ENCODE measurements around the gene CIZ1. TPM values are rescaled to one million over a fixed set of nuclear protein-coding genes. Genes with fewer than 3 reads are reported as not detected.
"Not testable (repeated sequence)": the region's sequence is repeated elsewhere in the genome, so short reads cannot be mapped to it uniquely, and the experiment has no call there.

The CIZ1 gene
- total and polyA plus RNA-seq, 9 of the 15 experiments (the other 6 are each of a cell fraction or from before 2014, with no cell fraction given) = 6.6 to 329 (median 87.8) TPM

DNA sequence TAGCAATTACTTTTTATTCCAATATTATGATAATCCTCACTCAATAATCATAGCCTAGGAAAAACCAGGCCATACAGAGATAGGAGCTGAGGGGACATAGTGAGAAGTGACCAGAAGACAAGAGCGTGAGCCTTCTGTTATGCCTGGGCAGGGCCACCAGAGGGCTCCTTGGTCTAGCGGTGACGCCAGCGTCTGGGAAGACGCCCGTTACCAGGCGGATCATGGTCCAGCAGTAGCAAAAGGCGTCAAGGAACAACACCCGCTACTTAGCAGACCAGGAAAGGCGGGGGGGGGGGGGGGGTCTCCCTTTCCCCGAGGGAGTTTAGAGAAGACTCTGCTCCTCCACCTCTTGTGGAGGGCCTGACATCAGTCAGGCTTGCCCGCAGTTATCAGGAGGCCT, 9.9 kb downstream of the CIZ1 start:
- H3K9ac ChIP-seq (ENCODE audit: insufficient read depth in 1 of 2, low read depth in 2 of 2, low read length in 2 of 2); H3K4me2 ChIP-seq (ENCODE audit: insufficient read depth, low read length); in situ Hi-C loops (cut with MboI); H3K27me3 ChIP-seq (ENCODE audit: control insufficient read depth in 2 of 2, insufficient read depth in 2 of 2, low read length in 2 of 2); H3K79me2 ChIP-seq (ENCODE audit: control insufficient read depth, insufficient read depth, low read length); H2AFZ ChIP-seq (ENCODE audit: low read depth, low read length); H3K4me3 ChIP-seq; H3K9me3 ChIP-seq (replicated peaks; ENCODE audit: control insufficient read depth, insufficient read depth, low read depth, low read length); FAIRE-seq; H3K27ac ChIP-seq (ENCODE audit: extremely low read depth, low read depth, low read length); H3K9me1 ChIP-seq (ENCODE audit: control insufficient read depth, insufficient read depth, low read length); BruUV-seq (replicated peaks); TF ChIP-seq MYNN (CRISPR knock-in tag; IDR thresholded peaks at IDR 0.05): not testable (repeated sequence)
- POLR2A ChIA-PET = interaction anchor here (7.9 to 12.6 kb wide), 2 partner anchors 11 to 17 kb away, joined by 78 to 155 read pairs; partner anchors contain the start of genes BBLN and CIZ1
- 0 out of 3 replicates have a peak, but pooled peaks have one; percentile 16 for ATAC-seq
- Histone ChIP-seq H3K4me1 (replicated peaks in 1 of 2; ENCODE audit: control insufficient read depth in 2 of 2, insufficient read depth in 2 of 2, low read length in 2 of 2) (peaks cover 7 to 29% of the 10 kb centered on the region in 2 experiments; a peak in 4 of 5 replicates), H4K20me1 (replicated peaks; ENCODE audit: control insufficient read depth, insufficient read depth, low read length) (peaks cover 10% of the 10 kb centered on the region; the same call in 1 of the 2 replicates), H3K36me3 (ENCODE audit: control insufficient read depth, insufficient read depth, low read length) (peaks cover 86% of the 10 kb centered on the region)
- CTCF ChIA-PET (ENCODE audit: low intra/inter-chr PET ratio) = interaction anchor here (0.5 to 1.6 kb wide), 2 partner anchors 9 to 1602 kb away, joined by 3 read pairs; no protein-coding TSS in a partner anchor
- intact Hi-C loops (cut with micrococcal nuclease) = loop anchor here (2.0 kb wide), 1 partner anchor 159 kb away; the partner anchor contains the start of gene SLC27A4
- peak in 1 of 4 experiments; percentile 73 for DNase-seq (ENCODE audit: extremely low read depth in 1 of 4, low spot score in 3 of 4)
- WGBS (ENCODE audit: insufficient coverage, low coverage, missing lambda C conversion rate) = 38% methylated on average over 11 of the region's 12 CpGs
- TF ChIP-seq, protein P1, sequence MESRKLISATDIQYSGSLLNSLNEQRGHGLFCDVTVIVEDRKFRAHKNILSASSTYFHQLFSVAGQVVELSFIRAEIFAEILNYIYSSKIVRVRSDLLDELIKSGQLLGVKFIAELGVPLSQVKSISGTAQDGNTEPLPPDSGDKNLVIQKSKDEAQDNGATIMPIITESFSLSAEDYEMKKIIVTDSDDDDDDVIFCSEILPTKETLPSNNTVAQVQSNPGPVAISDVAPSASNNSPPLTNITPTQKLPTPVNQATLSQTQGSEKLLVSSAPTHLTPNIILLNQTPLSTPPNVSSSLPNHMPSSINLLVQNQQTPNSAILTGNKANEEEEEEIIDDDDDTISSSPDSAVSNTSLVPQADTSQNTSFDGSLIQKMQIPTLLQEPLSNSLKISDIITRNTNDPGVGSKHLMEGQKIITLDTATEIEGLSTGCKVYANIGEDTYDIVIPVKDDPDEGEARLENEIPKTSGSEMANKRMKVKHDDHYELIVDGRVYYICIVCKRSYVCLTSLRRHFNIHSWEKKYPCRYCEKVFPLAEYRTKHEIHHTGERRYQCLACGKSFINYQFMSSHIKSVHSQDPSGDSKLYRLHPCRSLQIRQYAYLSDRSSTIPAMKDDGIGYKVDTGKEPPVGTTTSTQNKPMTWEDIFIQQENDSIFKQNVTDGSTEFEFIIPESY (CRISPR knock-in tag; IDR thresholded peaks at IDR 0.05) = peak; percentile 99
- TF ChIP-seq, protein P2, sequence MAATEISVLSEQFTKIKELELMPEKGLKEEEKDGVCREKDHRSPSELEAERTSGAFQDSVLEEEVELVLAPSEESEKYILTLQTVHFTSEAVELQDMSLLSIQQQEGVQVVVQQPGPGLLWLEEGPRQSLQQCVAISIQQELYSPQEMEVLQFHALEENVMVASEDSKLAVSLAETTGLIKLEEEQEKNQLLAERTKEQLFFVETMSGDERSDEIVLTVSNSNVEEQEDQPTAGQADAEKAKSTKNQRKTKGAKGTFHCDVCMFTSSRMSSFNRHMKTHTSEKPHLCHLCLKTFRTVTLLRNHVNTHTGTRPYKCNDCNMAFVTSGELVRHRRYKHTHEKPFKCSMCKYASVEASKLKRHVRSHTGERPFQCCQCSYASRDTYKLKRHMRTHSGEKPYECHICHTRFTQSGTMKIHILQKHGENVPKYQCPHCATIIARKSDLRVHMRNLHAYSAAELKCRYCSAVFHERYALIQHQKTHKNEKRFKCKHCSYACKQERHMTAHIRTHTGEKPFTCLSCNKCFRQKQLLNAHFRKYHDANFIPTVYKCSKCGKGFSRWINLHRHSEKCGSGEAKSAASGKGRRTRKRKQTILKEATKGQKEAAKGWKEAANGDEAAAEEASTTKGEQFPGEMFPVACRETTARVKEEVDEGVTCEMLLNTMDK (IDR thresholded peaks at IDR 0.05; ENCODE audit: borderline replicate concordance, insufficient read depth, low read depth, low read length, poor library complexity, severe bottlenecking) = peak; percentile 14
- TF ChIP-seq, protein P3, sequence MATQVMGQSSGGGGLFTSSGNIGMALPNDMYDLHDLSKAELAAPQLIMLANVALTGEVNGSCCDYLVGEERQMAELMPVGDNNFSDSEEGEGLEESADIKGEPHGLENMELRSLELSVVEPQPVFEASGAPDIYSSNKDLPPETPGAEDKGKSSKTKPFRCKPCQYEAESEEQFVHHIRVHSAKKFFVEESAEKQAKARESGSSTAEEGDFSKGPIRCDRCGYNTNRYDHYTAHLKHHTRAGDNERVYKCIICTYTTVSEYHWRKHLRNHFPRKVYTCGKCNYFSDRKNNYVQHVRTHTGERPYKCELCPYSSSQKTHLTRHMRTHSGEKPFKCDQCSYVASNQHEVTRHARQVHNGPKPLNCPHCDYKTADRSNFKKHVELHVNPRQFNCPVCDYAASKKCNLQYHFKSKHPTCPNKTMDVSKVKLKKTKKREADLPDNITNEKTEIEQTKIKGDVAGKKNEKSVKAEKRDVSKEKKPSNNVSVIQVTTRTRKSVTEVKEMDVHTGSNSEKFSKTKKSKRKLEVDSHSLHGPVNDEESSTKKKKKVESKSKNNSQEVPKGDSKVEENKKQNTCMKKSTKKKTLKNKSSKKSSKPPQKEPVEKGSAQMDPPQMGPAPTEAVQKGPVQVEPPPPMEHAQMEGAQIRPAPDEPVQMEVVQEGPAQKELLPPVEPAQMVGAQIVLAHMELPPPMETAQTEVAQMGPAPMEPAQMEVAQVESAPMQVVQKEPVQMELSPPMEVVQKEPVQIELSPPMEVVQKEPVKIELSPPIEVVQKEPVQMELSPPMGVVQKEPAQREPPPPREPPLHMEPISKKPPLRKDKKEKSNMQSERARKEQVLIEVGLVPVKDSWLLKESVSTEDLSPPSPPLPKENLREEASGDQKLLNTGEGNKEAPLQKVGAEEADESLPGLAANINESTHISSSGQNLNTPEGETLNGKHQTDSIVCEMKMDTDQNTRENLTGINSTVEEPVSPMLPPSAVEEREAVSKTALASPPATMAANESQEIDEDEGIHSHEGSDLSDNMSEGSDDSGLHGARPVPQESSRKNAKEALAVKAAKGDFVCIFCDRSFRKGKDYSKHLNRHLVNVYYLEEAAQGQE (IDR thresholded peaks at IDR 0.05; ENCODE audit: borderline replicate concordance) = peak; percentile 63; the same call in 1 of the 2 replicates
- TF ChIP-seq, protein P3 (CRISPR knock-in tag; IDR thresholded peaks at IDR 0.05; ENCODE audit: low read depth) = not testable (repeated sequence)
- peak; percentile 51; the same call in 1 of the 2 replicates for TF ChIP-seq MYNN (IDR thresholded peaks at IDR 0.05)
- TF ChIP-seq, protein P4, sequence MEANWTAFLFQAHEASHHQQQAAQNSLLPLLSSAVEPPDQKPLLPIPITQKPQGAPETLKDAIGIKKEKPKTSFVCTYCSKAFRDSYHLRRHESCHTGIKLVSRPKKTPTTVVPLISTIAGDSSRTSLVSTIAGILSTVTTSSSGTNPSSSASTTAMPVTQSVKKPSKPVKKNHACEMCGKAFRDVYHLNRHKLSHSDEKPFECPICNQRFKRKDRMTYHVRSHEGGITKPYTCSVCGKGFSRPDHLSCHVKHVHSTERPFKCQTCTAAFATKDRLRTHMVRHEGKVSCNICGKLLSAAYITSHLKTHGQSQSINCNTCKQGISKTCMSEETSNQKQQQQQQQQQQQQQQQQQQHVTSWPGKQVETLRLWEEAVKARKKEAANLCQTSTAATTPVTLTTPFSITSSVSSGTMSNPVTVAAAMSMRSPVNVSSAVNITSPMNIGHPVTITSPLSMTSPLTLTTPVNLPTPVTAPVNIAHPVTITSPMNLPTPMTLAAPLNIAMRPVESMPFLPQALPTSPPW (CRISPR knock-in tag; IDR thresholded peaks at IDR 0.05) = 0 out of 2 replicates have a peak, but pooled peaks have one; percentile 31

Data from K562 (cell line).